Liver (tissue), 9 donors: ENCODE results near the gene UBA6. TPM values are rescaled to one million over a fixed set of nuclear protein-coding genes. Genes with fewer than 3 reads are reported as not detected.

Experiments used
- DNase-seq: peaks from one replicate; pipeline ENCODE4 v3.0.0-alpha.2; 2017; ENCODE audit warnings: low spot score
- H3K27ac ChIP-seq, 2 donors: one replicate each; pipeline ENCODE4 v1.7.0; 2013; ENCODE audit warnings: inconsistent platforms in 2 of 2, low read length in 2 of 2, control low read depth in 1 of 2, low read depth in 1 of 2, mild to moderate bottlenecking in 1 of 2
- H3K27me3 ChIP-seq, 4 donors: one replicate each; pipeline versions ENCODE4 v1.6.1 to v1.7.0; 2013; ENCODE audit warnings: low read length in 3 of 4, inconsistent platforms in 1 of 4, mild to moderate bottlenecking in 1 of 4, moderate library complexity in 1 of 4; ENCODE audit not compliant: control insufficient read depth in 4 of 4, insufficient read depth in 4 of 4
- H3K36me3 ChIP-seq, 4 donors: one replicate each; pipeline versions ENCODE4 v1.6.1 to v1.7.0; 2013; ENCODE audit warnings: low read length in 3 of 4, mild to moderate bottlenecking in 3 of 4, low read depth in 1 of 4, moderate library complexity in 1 of 4; ENCODE audit not compliant: control insufficient read depth in 4 of 4, insufficient read depth in 3 of 4
- H3K4me1 ChIP-seq, 4 donors: one replicate each; pipeline versions ENCODE4 v1.6.1 to v1.7.0; 2013; ENCODE audit warnings: low read length in 3 of 4, mild to moderate bottlenecking in 3 of 4, moderate library complexity in 1 of 4; ENCODE audit not compliant: control insufficient read depth in 4 of 4, insufficient read depth in 4 of 4
- H3K4me3 ChIP-seq, 3 donors: one replicate each; pipeline versions ENCODE4 v1.6.1 to v1.7.0; 2013; ENCODE audit warnings: low read length in 3 of 3, control low read depth in 1 of 3, low read depth in 1 of 3, mild to moderate bottlenecking in 1 of 3
- H3K9ac ChIP-seq, 2 donors: one replicate each; pipeline ENCODE4 v1.7.0; 2013; ENCODE audit warnings: low read length in 2 of 2, mild to moderate bottlenecking in 2 of 2, moderate library complexity in 2 of 2, control low read depth in 1 of 2, low read depth in 1 of 2
- H3K9me3 ChIP-seq, 4 donors: one replicate each; pipeline versions ENCODE4 v1.6.1 to v1.7.0; 2013; ENCODE audit warnings: low read length in 3 of 4; ENCODE audit not compliant: control insufficient read depth in 4 of 4
- EGR1 ChIP-seq, 2 donors: IDR thresholded peaks; 2 replicates each; pipeline ENCODE4 v1.6.1; 2016 to 2018; ENCODE audit warnings: antibody characterized with exemption in 2 of 2, low read depth in 2 of 2
- FOXA1 ChIP-seq: IDR thresholded peaks from 2 replicates; pipeline ENCODE4 v1.6.1; 2016; ENCODE audit warnings: antibody characterized with exemption
- FOXA2 ChIP-seq: IDR thresholded peaks from 2 replicates; pipeline ENCODE4 v1.6.1; 2016; ENCODE audit warnings: antibody characterized with exemption
- GABPA ChIP-seq, 2 donors: IDR thresholded peaks in 1 of 2; conservative IDR thresholded peaks in 1 of 2; 2 replicates each; pipeline ENCODE4 v1.6.1; 2016; ENCODE audit warnings: antibody characterized with exemption in 2 of 2, mild to moderate bottlenecking in 1 of 2, moderate library complexity in 1 of 2
- HNF4A ChIP-seq, 2 donors: conservative IDR thresholded peaks; 2 replicates each; pipeline ENCODE4 v1.6.1; 2016; ENCODE audit warnings: antibody characterized with exemption in 2 of 2, mild to moderate bottlenecking in 2 of 2
- HNF4G ChIP-seq: IDR thresholded peaks from 2 replicates; pipeline ENCODE4 v1.6.1; 2016; ENCODE audit warnings: antibody characterized with exemption
- JUND ChIP-seq, 2 donors: IDR thresholded peaks; 2 replicates each; pipeline ENCODE4 v1.6.1; 2016; ENCODE audit warnings: antibody characterized with exemption in 2 of 2
- NR2F2 ChIP-seq: IDR thresholded peaks from 2 replicates; pipeline ENCODE4 v1.6.1; 2016; ENCODE audit warnings: antibody characterized with exemption
- RAD21 ChIP-seq, 2 donors: IDR thresholded peaks; 2 replicates each; pipeline ENCODE4 v1.6.1; 2016; ENCODE audit warnings: antibody characterized with exemption in 2 of 2, mild to moderate bottlenecking in 2 of 2
- RXRA ChIP-seq, 2 donors: IDR thresholded peaks; 2 replicates each; pipeline ENCODE4 v1.6.1; 2017 to 2018; ENCODE audit warnings: antibody characterized with exemption in 2 of 2, mild to moderate bottlenecking in 1 of 2
- SP1 ChIP-seq: IDR thresholded peaks from 2 replicates; pipeline ENCODE4 v1.6.1; 2018; ENCODE audit warnings: antibody characterized with exemption, mild to moderate bottlenecking
- TAF1 ChIP-seq: conservative IDR thresholded peaks from 2 replicates; pipeline ENCODE4 v1.6.1; 2016; ENCODE audit warnings: antibody characterized with exemption, mild to moderate bottlenecking
- YY1 ChIP-seq: IDR thresholded peaks from 2 replicates; pipeline ENCODE4 v1.6.1; 2016; ENCODE audit warnings: antibody characterized with exemption, mild to moderate bottlenecking
- WGBS: extraction: QIAGEN DNeasy Blood & Tissue Kit; methylation state at CpG from one replicate; pipeline ENCODE4 v1.1.7; 2013; 5-methylcytosine and 5-hydroxymethylcytosine counted together
- polyA plus RNA-seq, 2 donors: library from polyadenylated mRNA; stranded (reverse) in 1 of 2; unstranded in 1 of 2; fragments of 200-250 nt in 1 of 2; fragments of >200 nt in 1 of 2; fragmentation: Nextera tagmentation in 1 of 2; extraction: Ambion mirVana in 1 of 2; gene quantifications; one replicate each; pipeline versions ENCODE4 v1.2.1 to v1.2.3, GENCODE V29; 2013 to 2015
- total RNA-seq, 2 donors: library from RNA; depleted of rRNA; stranded (reverse); fragments of >200 nt; gene quantifications; one replicate each; pipeline ENCODE4 v1.2.3, GENCODE V29; 2014
- TF ChIP-seq, protein P1 (sequence below): IDR thresholded peaks from 2 replicates; pipeline ENCODE4 v1.6.1; 2016; ENCODE audit warnings: antibody characterized with exemption
- TF ChIP-seq, protein P2 (sequence below): IDR thresholded peaks from 2 replicates; pipeline ENCODE4 v1.6.1; 2016; ENCODE audit warnings: antibody characterized with exemption
- TF ChIP-seq, protein P3 (sequence below): fragments of 150-350 bp; IDR thresholded peaks from 2 replicates; pipeline ENCODE4 v1.5.1; 2017; ENCODE audit warnings: improper control_type of control experiment, low read depth, low read length; ENCODE audit not compliant: missing input control
- TF ChIP-seq, protein P4 (sequence below): IDR thresholded peaks from 2 replicates; pipeline ENCODE4 v1.6.1; 2016; ENCODE audit warnings: antibody characterized with exemption
- TF ChIP-seq, protein P5 (sequence below): IDR thresholded peaks from 2 replicates; pipeline ENCODE4 v1.6.1; 2016; ENCODE audit warnings: antibody characterized with exemption, mild to moderate bottlenecking
- donor health status: healthy.
- donor health status: healthy.
- donor health status: healthy.
- donor health status: healthy.
- donor health status: healthy.

UBA6 gene
- total and polyA plus RNA-seq, 4 donors = 8.4 to 122 (median 13.7) TPM

DNA sequence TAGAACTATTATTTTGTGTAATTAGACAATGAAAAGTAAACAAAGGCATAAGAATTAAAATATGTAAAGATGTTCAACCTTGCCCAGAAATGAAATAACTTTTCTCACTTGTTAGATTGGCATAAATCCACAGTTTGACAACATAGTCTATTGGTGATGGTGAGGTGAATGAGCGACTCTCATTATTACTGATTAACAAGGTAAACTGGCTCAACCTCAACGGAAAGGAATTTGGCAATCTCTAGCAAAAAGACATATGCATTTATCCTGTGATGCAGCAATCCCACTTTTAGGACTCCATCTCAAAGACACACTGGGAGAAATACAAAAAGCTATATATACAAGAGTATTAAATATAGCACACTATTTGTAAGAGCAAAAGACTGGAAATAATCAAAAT, 22.3 kb downstream of the UBA6 start:
- no peaks in the 10 kb centered on the region for H3K9me3 ChIP-seq
- TF ChIP-seq HNF4G = no peak
- TF ChIP-seq RAD21 (IDR thresholded peaks at IDR 0.05) = no peak
- no peak for TF ChIP-seq YY1
- TF ChIP-seq NR2F2 = no peak
- TF ChIP-seq, protein P1, sequence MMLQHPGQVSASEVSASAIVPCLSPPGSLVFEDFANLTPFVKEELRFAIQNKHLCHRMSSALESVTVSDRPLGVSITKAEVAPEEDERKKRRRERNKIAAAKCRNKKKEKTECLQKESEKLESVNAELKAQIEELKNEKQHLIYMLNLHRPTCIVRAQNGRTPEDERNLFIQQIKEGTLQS = no peak
- TF ChIP-seq, protein P2, sequence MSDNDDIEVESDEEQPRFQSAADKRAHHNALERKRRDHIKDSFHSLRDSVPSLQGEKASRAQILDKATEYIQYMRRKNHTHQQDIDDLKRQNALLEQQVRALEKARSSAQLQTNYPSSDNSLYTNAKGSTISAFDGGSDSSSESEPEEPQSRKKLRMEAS = no peak
- no peak for TF ChIP-seq SP1
- no peak for TF ChIP-seq RXRA (IDR thresholded peaks at IDR 0.05)
- TF ChIP-seq, protein P3, sequence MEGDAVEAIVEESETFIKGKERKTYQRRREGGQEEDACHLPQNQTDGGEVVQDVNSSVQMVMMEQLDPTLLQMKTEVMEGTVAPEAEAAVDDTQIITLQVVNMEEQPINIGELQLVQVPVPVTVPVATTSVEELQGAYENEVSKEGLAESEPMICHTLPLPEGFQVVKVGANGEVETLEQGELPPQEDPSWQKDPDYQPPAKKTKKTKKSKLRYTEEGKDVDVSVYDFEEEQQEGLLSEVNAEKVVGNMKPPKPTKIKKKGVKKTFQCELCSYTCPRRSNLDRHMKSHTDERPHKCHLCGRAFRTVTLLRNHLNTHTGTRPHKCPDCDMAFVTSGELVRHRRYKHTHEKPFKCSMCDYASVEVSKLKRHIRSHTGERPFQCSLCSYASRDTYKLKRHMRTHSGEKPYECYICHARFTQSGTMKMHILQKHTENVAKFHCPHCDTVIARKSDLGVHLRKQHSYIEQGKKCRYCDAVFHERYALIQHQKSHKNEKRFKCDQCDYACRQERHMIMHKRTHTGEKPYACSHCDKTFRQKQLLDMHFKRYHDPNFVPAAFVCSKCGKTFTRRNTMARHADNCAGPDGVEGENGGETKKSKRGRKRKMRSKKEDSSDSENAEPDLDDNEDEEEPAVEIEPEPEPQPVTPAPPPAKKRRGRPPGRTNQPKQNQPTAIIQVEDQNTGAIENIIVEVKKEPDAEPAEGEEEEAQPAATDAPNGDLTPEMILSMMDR = no peak
- no peak for TF ChIP-seq HNF4A (conservative IDR thresholded peaks at IDR 0.05)
- peaks cover 0 to 2% (median 0%) of the 10 kb centered on the region in 4 donors for H3K4me1 ChIP-seq
- H3K27ac ChIP-seq = no peak overlapping the region
- H3K36me3 ChIP-seq = peaks cover 2 to 34% (median 27%) of the 10 kb centered on the region in 4 donors
- no peak overlapping the region for H3K9ac ChIP-seq
- WGBS = 52% methylated on average over 2 of the region's 2 CpGs
- no peak overlapping the region for H3K4me3 ChIP-seq
- no peak for DNase-seq
- H3K27me3 ChIP-seq = no peaks in the 10 kb centered on the region

DNA sequence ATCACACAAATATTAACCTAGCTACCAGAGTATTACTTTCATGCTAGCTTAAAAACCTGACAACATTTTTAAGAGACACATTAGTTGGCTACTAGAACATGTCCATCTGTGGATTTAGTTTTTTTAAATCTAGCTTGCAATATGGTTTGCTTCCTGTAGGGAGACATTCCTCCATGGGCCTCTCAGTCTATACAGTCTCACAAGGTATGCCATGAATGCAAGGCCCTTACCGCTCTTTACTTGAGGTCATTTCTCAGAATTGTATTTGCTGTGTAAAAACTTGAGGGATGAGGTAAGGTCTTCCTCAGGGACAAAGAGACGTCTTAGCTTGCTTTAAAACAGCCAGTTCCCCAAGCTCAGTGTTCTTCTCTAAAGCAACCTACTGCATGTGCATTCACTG, 26.9 kb downstream of the UBA6 start:
- H3K9me3 ChIP-seq = no peaks in the 10 kb centered on the region
- H3K9ac ChIP-seq = no peak overlapping the region
- no peaks in the 10 kb centered on the region for H3K27me3 ChIP-seq
- H3K36me3 ChIP-seq = peaks cover 2 to 47% (median 35%) of the 10 kb centered on the region in 4 donors
- no peak overlapping the region for H3K4me3 ChIP-seq
- no peak overlapping the region for H3K27ac ChIP-seq
- DNase-seq = no peak
- WGBS = 100% methylated on average over 2 of the region's 2 CpGs
- H3K4me1 ChIP-seq = no peaks in the 10 kb centered on the region
- TF ChIP-seq TAF1 (no peak), FOXA2 (no peak), FOXA1 (no peak), EGR1 (IDR thresholded peaks at IDR 0.05; ENCODE audit: low read depth in 2 of 2) (no peak), YY1 (no peak), HNF4A (conservative IDR thresholded peaks at IDR 0.05) (no peak), RAD21 (IDR thresholded peaks at IDR 0.05) (no peak), GABPA (IDR thresholded peaks at IDR 0.05 in 1 of 2, conservative IDR thresholded peaks at IDR 0.05 in 1 of 2) (no peak), HNF4G (no peak), JUND (IDR thresholded peaks at IDR 0.05) (no peak)
- TF ChIP-seq, protein P2 = no peak
- TF ChIP-seq, protein P1 = no peak
- TF ChIP-seq, protein P4, sequence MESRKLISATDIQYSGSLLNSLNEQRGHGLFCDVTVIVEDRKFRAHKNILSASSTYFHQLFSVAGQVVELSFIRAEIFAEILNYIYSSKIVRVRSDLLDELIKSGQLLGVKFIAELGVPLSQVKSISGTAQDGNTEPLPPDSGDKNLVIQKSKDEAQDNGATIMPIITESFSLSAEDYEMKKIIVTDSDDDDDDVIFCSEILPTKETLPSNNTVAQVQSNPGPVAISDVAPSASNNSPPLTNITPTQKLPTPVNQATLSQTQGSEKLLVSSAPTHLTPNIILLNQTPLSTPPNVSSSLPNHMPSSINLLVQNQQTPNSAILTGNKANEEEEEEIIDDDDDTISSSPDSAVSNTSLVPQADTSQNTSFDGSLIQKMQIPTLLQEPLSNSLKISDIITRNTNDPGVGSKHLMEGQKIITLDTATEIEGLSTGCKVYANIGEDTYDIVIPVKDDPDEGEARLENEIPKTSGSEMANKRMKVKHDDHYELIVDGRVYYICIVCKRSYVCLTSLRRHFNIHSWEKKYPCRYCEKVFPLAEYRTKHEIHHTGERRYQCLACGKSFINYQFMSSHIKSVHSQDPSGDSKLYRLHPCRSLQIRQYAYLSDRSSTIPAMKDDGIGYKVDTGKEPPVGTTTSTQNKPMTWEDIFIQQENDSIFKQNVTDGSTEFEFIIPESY = no peak
- TF ChIP-seq, protein P5, sequence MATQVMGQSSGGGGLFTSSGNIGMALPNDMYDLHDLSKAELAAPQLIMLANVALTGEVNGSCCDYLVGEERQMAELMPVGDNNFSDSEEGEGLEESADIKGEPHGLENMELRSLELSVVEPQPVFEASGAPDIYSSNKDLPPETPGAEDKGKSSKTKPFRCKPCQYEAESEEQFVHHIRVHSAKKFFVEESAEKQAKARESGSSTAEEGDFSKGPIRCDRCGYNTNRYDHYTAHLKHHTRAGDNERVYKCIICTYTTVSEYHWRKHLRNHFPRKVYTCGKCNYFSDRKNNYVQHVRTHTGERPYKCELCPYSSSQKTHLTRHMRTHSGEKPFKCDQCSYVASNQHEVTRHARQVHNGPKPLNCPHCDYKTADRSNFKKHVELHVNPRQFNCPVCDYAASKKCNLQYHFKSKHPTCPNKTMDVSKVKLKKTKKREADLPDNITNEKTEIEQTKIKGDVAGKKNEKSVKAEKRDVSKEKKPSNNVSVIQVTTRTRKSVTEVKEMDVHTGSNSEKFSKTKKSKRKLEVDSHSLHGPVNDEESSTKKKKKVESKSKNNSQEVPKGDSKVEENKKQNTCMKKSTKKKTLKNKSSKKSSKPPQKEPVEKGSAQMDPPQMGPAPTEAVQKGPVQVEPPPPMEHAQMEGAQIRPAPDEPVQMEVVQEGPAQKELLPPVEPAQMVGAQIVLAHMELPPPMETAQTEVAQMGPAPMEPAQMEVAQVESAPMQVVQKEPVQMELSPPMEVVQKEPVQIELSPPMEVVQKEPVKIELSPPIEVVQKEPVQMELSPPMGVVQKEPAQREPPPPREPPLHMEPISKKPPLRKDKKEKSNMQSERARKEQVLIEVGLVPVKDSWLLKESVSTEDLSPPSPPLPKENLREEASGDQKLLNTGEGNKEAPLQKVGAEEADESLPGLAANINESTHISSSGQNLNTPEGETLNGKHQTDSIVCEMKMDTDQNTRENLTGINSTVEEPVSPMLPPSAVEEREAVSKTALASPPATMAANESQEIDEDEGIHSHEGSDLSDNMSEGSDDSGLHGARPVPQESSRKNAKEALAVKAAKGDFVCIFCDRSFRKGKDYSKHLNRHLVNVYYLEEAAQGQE = no peak
- TF ChIP-seq, protein P3 = no peak
